H9 (cell line): ENCODE results near the gene ACOT7. TPM values are rescaled to one million over a fixed set of nuclear protein-coding genes. Genes with fewer than 3 reads are reported as not detected.

Experiments
- DNase-seq: peaks from one replicate; pipeline ENCODE4 v3.0.0-alpha.2; 2017
- H2AFZ ChIP-seq: one replicate; pipeline ENCODE4 v1.6.1; 2013; ENCODE audit warnings: mild to moderate bottlenecking, low read length, control low read depth, moderate library complexity
- H2AK5ac ChIP-seq: 2 replicates; pipeline ENCODE4 v1.6.1; 2013; ENCODE audit warnings: low read length, control low read depth, mixed read lengths; ENCODE audit not compliant: insufficient read length
- H2BK120ac ChIP-seq: one replicate; pipeline ENCODE4 v1.6.1; 2013; ENCODE audit warnings: low read depth, mild to moderate bottlenecking, low read length, control low read depth, inconsistent platforms; ENCODE audit not compliant: poor library complexity, severe bottlenecking
- H2BK12ac ChIP-seq: 2 replicates; pipeline ENCODE4 v1.6.1; 2013; ENCODE audit warnings: low read length, control low read depth, mixed read lengths, low read depth; ENCODE audit not compliant: insufficient read length
- H2BK15ac ChIP-seq: 2 replicates; pipeline ENCODE4 v1.6.1; 2013; ENCODE audit warnings: low read depth, low read length, control low read depth
- H2BK20ac ChIP-seq: one replicate; pipeline ENCODE4 v1.6.1; 2013; ENCODE audit warnings: low read depth, mild to moderate bottlenecking, low read length, control low read depth, inconsistent platforms; ENCODE audit not compliant: poor library complexity, severe bottlenecking
- H2BK5ac ChIP-seq: 2 replicates; pipeline ENCODE4 v1.6.1; 2013; ENCODE audit warnings: low read length, control low read depth, mixed read lengths; ENCODE audit not compliant: insufficient read length
- H3K14ac ChIP-seq: 2 replicates; pipeline ENCODE4 v1.6.1; 2013; ENCODE audit warnings: low read length, control low read depth; ENCODE audit not compliant: insufficient read depth
- H3K18ac ChIP-seq: 2 replicates; pipeline ENCODE4 v1.6.1; 2013; ENCODE audit warnings: low read depth, mild to moderate bottlenecking, mixed read lengths, low read length, control low read depth; ENCODE audit not compliant: insufficient read length
- H3K23ac ChIP-seq: 2 replicates; pipeline ENCODE4 v1.6.1; 2013; ENCODE audit warnings: low read length, control low read depth, mixed read lengths, low read depth; ENCODE audit not compliant: insufficient read length
- H3K23me2 ChIP-seq: 2 replicates; pipeline ENCODE4 v1.6.1; 2013; ENCODE audit warnings: low read depth, mild to moderate bottlenecking, mixed read lengths, low read length, control low read depth; ENCODE audit not compliant: insufficient read length, poor library complexity, severe bottlenecking
- H3K27ac ChIP-seq: 2 replicates; pipeline ENCODE4 v1.5.1; 2013; ENCODE audit warnings: low read length, control low read depth, mixed read lengths, low read depth; ENCODE audit not compliant: insufficient read length
- H3K27me3 ChIP-seq: 2 replicates; pipeline ENCODE4 v1.6.1; 2013; ENCODE audit warnings: low read length, control low read depth, inconsistent platforms; ENCODE audit not compliant: insufficient read depth
- H3K4ac ChIP-seq: 2 replicates; pipeline ENCODE4 v1.6.1; 2013; ENCODE audit warnings: low read depth, mild to moderate bottlenecking, control low read depth, inconsistent platforms, low read length, moderate library complexity
- H3K4me1 ChIP-seq: 2 replicates; pipeline ENCODE4 v1.6.1; 2013; ENCODE audit warnings: low read length, control low read depth, inconsistent platforms; ENCODE audit not compliant: insufficient read depth
- H3K4me2 ChIP-seq: 2 replicates; pipeline ENCODE4 v1.6.1; 2013; ENCODE audit warnings: low read length, control low read depth, mixed read lengths; ENCODE audit not compliant: insufficient read length, insufficient read depth
- H3K56ac ChIP-seq: 2 replicates; pipeline ENCODE4 v1.6.1; 2013; ENCODE audit warnings: low read depth, mild to moderate bottlenecking, mixed read lengths, low read length, control low read depth; ENCODE audit not compliant: insufficient read length
- H3K79me1 ChIP-seq: 2 replicates; pipeline ENCODE4 v1.6.1; 2013; ENCODE audit warnings: low read depth, mild to moderate bottlenecking, moderate library complexity, low read length, control low read depth, inconsistent platforms; ENCODE audit not compliant: insufficient read depth, poor library complexity, severe bottlenecking
- H3K79me2 ChIP-seq: 2 replicates; pipeline ENCODE4 v1.6.1; 2013; ENCODE audit warnings: low read length, control low read depth, inconsistent platforms; ENCODE audit not compliant: insufficient read depth
- H3K9ac ChIP-seq: 2 replicates; pipeline ENCODE4 v1.6.1; 2013; ENCODE audit warnings: low read length, control low read depth, mixed read lengths; ENCODE audit not compliant: insufficient read length; ENCODE audit errors: extremely low read depth
- H3K9me3 ChIP-seq: one replicate; pipeline ENCODE4 v1.6.1; 2013; ENCODE audit warnings: low read depth, low read length, inconsistent platforms; ENCODE audit not compliant: control insufficient read depth
- H3T11ph ChIP-seq: one replicate; pipeline ENCODE4 v1.6.1; 2013; ENCODE audit warnings: mild to moderate bottlenecking, low read length, control low read depth, inconsistent platforms
- H4K20me1 ChIP-seq: one replicate; pipeline ENCODE4 v1.6.1; 2013; ENCODE audit not compliant: control insufficient read depth, insufficient read length, insufficient read depth
- H4K5ac ChIP-seq: 2 replicates; pipeline ENCODE4 v1.6.1; 2013; ENCODE audit warnings: low read depth, mild to moderate bottlenecking, mixed read lengths, low read length, control low read depth; ENCODE audit not compliant: insufficient read length
- H4K8ac ChIP-seq: replicated peaks from 2 replicates; pipeline ENCODE4 v1.6.1; 2013; ENCODE audit warnings: low read length, control low read depth, mixed read lengths, low read depth; ENCODE audit not compliant: insufficient read length
- H4K91ac ChIP-seq: 2 replicates; pipeline ENCODE4 v1.6.1; 2013; ENCODE audit warnings: low read depth, mild to moderate bottlenecking, moderate library complexity, mixed read lengths, low read length, control low read depth; ENCODE audit not compliant: insufficient read length
- H3K27ac Mint-ChIP-seq, 3 experiments: 2 replicates in 2 of 3; 3 replicates in 1 of 3; pipeline ENCODE4 v1.8.0; 2020 to 2021; ENCODE audit warnings: mixed read lengths in 3 of 3, mild to moderate bottlenecking in 1 of 3, moderate library complexity in 1 of 3
- H3K27me3 Mint-ChIP-seq: 2 replicates; pipeline ENCODE4 v1.8.0; 2021; ENCODE audit warnings: low read depth, mild to moderate bottlenecking, moderate library complexity, mixed read lengths
- H3K36me3 Mint-ChIP-seq, 3 experiments: 2 replicates in 2 of 3; 3 replicates in 1 of 3; pipeline ENCODE4 v1.8.0; 2020 to 2021; ENCODE audit warnings: low read depth in 3 of 3, mixed read lengths in 3 of 3; ENCODE audit not compliant: insufficient read depth in 1 of 3
- H3K4me1 Mint-ChIP-seq, 2 experiments: 2 replicates each; pipeline ENCODE4 v1.8.0; 2020; ENCODE audit warnings: mixed read lengths in 2 of 2
- H3K4me3 Mint-ChIP-seq, 2 experiments: 2 replicates in 1 of 2; 3 replicates in 1 of 2; pipeline ENCODE4 v1.8.0; 2020 to 2021; ENCODE audit warnings: mild to moderate bottlenecking in 2 of 2, mixed read lengths in 2 of 2, moderate library complexity in 1 of 2
- H3K9me3 Mint-ChIP-seq, 2 experiments: 2 replicates in 1 of 2; 3 replicates in 1 of 2; pipeline ENCODE4 v1.8.0; 2020; ENCODE audit warnings: mild to moderate bottlenecking in 2 of 2, mixed read lengths in 2 of 2, moderate library complexity in 1 of 2
- WGBS: extraction: QIAGEN DNeasy Blood & Tissue Kit; methylation state at CpG from one replicate; pipeline ENCODE4 v1.1.7; 2013; ENCODE audit warnings: missing lambda C conversion rate, low lambda C conversion rate, mixed read lengths; ENCODE audit not compliant: insufficient read length; ENCODE audit errors: extremely low coverage; 5-methylcytosine and 5-hydroxymethylcytosine counted together
- total RNA-seq: library from RNA; stranded (reverse); gene quantifications from 2 replicates; pipeline ENCODE4 v1.2.1, GENCODE V29; 2021
- TF ChIP-seq, protein P1 (sequence below): fragments of 200-600 bp; sonication (generic); conservative IDR thresholded peaks from 3 replicates; pipeline ENCODE4 v1.8.0; 2021; ENCODE audit warnings: antibody characterized with exemption, mild to moderate bottlenecking

Gene ACOT7
- total RNA-seq, 1 experiment from 2014 or later: 87.4 TPM

- no peaks in the 10 kb centered on the region for H4K20me1 ChIP-seq
- no peak overlapping the region for H3K4ac ChIP-seq
- H4K5ac ChIP-seq: no peak overlapping the region
- H3K27ac ChIP-seq: no peak overlapping the region
- H3K79me2 ChIP-seq: no peaks in the 10 kb centered on the region
- no peak overlapping the region for H2AFZ ChIP-seq
- DNase-seq: no peak
- H3K56ac ChIP-seq: no peak overlapping the region
- no peak overlapping the region for H2BK12ac ChIP-seq
- H3K27me3 ChIP-seq: no peaks in the 10 kb centered on the region
- no peaks in the 10 kb centered on the region for H3K23me2 ChIP-seq
- peaks cover 0 to 8% (median 4%) of the 10 kb centered on the region in 3 experiments; a peak in 2 of 7 replicates for H3K36me3 Mint-ChIP-seq
- no peaks in the 10 kb centered on the region for H3K27me3 Mint-ChIP-seq
- H3K23ac ChIP-seq: no peak overlapping the region
- no peak overlapping the region for H4K91ac ChIP-seq
- no peaks in the 10 kb centered on the region for H3K79me1 ChIP-seq
- no peak overlapping the region for H2BK15ac ChIP-seq
- H3K9ac ChIP-seq: no peak overlapping the region
- no peak overlapping the region for H3K18ac ChIP-seq
- peak overlapping the region in 1 of 3 experiments; percentile 69; a peak in 2 of 7 replicates for H3K27ac Mint-ChIP-seq
- H3K4me1 ChIP-seq: no peaks in the 10 kb centered on the region
- no peak overlapping the region for H2BK20ac ChIP-seq
- H2AK5ac ChIP-seq: no peak overlapping the region
- TF ChIP-seq, protein P1, sequence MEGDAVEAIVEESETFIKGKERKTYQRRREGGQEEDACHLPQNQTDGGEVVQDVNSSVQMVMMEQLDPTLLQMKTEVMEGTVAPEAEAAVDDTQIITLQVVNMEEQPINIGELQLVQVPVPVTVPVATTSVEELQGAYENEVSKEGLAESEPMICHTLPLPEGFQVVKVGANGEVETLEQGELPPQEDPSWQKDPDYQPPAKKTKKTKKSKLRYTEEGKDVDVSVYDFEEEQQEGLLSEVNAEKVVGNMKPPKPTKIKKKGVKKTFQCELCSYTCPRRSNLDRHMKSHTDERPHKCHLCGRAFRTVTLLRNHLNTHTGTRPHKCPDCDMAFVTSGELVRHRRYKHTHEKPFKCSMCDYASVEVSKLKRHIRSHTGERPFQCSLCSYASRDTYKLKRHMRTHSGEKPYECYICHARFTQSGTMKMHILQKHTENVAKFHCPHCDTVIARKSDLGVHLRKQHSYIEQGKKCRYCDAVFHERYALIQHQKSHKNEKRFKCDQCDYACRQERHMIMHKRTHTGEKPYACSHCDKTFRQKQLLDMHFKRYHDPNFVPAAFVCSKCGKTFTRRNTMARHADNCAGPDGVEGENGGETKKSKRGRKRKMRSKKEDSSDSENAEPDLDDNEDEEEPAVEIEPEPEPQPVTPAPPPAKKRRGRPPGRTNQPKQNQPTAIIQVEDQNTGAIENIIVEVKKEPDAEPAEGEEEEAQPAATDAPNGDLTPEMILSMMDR: no peak
- no peak overlapping the region for H3K4me3 Mint-ChIP-seq
- WGBS: no CpG with 5 or more reads among the region's 11 CpGs
- no peaks in the 10 kb centered on the region for H3K4me1 Mint-ChIP-seq
- H2BK120ac ChIP-seq: no peak overlapping the region
- H3K9me3 ChIP-seq: no peaks in the 10 kb centered on the region
- no peak overlapping the region for H4K8ac ChIP-seq
- no peak overlapping the region for H3K4me2 ChIP-seq
- H3T11ph ChIP-seq: no peak overlapping the region
- no peak overlapping the region for H3K14ac ChIP-seq
- no peaks in the 10 kb centered on the region for H3K9me3 Mint-ChIP-seq
- H2BK5ac ChIP-seq: no peak overlapping the region
Observed at GRCh38 chr1:6285336-6285735, 108.2 kb downstream of the ACOT7 start.
